Right lobe of liver (tissue), 6 donors: ENCODE results near the gene ACTL6B. TPM values are rescaled to one million over a fixed set of nuclear protein-coding genes. Genes with fewer than 3 reads are reported as not detected.
A peak's percentile ranks its signal among the peaks of the same experiment; 100 is the strongest.
"Not testable (repeated sequence)": the region's sequence is repeated elsewhere in the genome, so short reads cannot be mapped to it uniquely, and the experiment has no call there.

Source experiments
- ATAC-seq, 4 donors: fragments of 200-7000 bp; cut with Tn5 transposase; one replicate each; pipeline ENCODE4 v1.9.1; 2020; ENCODE audit warnings: mild to moderate bottlenecking in 4 of 4, moderate library complexity in 4 of 4
- DNase-seq, 3 donors: peaks; one replicate each; pipeline ENCODE4 v3.0.0-alpha.2; 2020
- H3K27ac ChIP-seq, 3 donors: fragments of 200-600 bp; one replicate each; pipeline ENCODE4 v1.8.0; 2022
- H3K27me3 ChIP-seq, 2 donors: fragments of 200-600 bp; one replicate each; pipeline ENCODE4 v1.8.0; 2022
- H3K36me3 ChIP-seq, 4 donors: fragments of 200-600 bp; sonication (generic) in 1 of 4; one replicate each; pipeline versions ENCODE4 v1.5.1 to v1.8.0; 2017 to 2022; ENCODE audit warnings: control low read depth in 1 of 4
- H3K4me1 ChIP-seq, 4 donors: fragments of 200-600 bp; sonication (generic) in 1 of 4; one replicate each; pipeline versions ENCODE4 v1.5.1 to v1.8.0; 2017 to 2022; ENCODE audit warnings: control low read depth in 1 of 4
- H3K4me3 ChIP-seq, 3 donors: fragments of 200-600 bp; one replicate each; pipeline ENCODE4 v1.8.0; 2022
- H3K9me3 ChIP-seq, 4 donors: fragments of 200-600 bp; sonication (generic) in 1 of 4; one replicate each; pipeline versions ENCODE4 v1.5.1 to v1.8.0; 2017 to 2022; ENCODE audit warnings: control low read depth in 1 of 4
- POLR2A ChIP-seq: fragments of 450-650 bp; IDR thresholded peaks from one replicate; pipeline ENCODE4 v1.6.1; 2017; ENCODE audit warnings: antibody characterized with exemption, mild to moderate bottlenecking
- WGBS: methylation state at CpG from one replicate; pipeline ENCODE4 v1.1.6; 2018; ENCODE audit warnings: low coverage, low lambda C conversion rate; ENCODE audit not compliant: insufficient coverage; ENCODE audit errors: missing lambda C conversion rate; 5-methylcytosine and 5-hydroxymethylcytosine counted together
- intact Hi-C, 2 donors: fragments of 100-400 bp; cut with DNase I; formaldehyde crosslinking; loops; one replicate each; pipeline versions ENCODE4 v1.11.2 to v1.14.1; 2022
- total RNA-seq, 6 experiments: library from RNA; depleted of rRNA in 2 of 6; stranded (reverse); fragments of >200 nt in 2 of 6; fragmentation: NEBNext Ultra II Directional in 3 of 6; extraction: Animal tissue kit (Norgen Biotek cat#: 25700) in 3 of 6; gene quantifications; one replicate each; pipeline versions ENCODE4 v1.1.0 to v1.2.4, GENCODE V29; 2016 to 2023
- TF ChIP-seq, protein P1 (sequence below), 4 donors: fragments of 200-600 bp in 3 of 4; fragments of 450-650 bp in 1 of 4; IDR thresholded peaks; one replicate each; pipeline versions ENCODE4 v1.5.1 to v1.8.0; 2016 to 2022; ENCODE audit warnings: antibody characterized with exemption in 4 of 4, mild to moderate bottlenecking in 2 of 4
- donor health status: DM: no; HTN: yes; CAD: no.
- donor health status: DM: no; HTN: no; CAD: no.
- donor health status: DM: no; HTN: no; CAD: no.
- donor health status: DM: no; HTN: yes; CAD: no.
- donor health status: DM: no; HTN: yes; CAD: no.

Gene ACTL6B
- total RNA-seq, 6 experiments from 2014 or later = not detected

GRCh38 chr7:100668069-100668449 lies 11.8 kb upstream of the ACTL6B start:
- Histone ChIP-seq H3K9me3 (no peaks in the 10 kb centered on the region), H3K27me3 (no peaks in the 10 kb centered on the region), H3K4me3 (no peak overlapping the region), H3K36me3 (no peaks in the 10 kb centered on the region), H3K4me1 (no peaks in the 10 kb centered on the region), H3K27ac (no peak overlapping the region)
- no peak for TF ChIP-seq POLR2A
- TF ChIP-seq, protein P1, sequence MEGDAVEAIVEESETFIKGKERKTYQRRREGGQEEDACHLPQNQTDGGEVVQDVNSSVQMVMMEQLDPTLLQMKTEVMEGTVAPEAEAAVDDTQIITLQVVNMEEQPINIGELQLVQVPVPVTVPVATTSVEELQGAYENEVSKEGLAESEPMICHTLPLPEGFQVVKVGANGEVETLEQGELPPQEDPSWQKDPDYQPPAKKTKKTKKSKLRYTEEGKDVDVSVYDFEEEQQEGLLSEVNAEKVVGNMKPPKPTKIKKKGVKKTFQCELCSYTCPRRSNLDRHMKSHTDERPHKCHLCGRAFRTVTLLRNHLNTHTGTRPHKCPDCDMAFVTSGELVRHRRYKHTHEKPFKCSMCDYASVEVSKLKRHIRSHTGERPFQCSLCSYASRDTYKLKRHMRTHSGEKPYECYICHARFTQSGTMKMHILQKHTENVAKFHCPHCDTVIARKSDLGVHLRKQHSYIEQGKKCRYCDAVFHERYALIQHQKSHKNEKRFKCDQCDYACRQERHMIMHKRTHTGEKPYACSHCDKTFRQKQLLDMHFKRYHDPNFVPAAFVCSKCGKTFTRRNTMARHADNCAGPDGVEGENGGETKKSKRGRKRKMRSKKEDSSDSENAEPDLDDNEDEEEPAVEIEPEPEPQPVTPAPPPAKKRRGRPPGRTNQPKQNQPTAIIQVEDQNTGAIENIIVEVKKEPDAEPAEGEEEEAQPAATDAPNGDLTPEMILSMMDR (IDR thresholded peaks at IDR 0.05) = no peak
- DNase-seq (no peak), ATAC-seq (no peak)
- intact Hi-C loops = no loop called here
- 88% methylated on average over 2 of the region's 2 CpGs for WGBS

DNA sequence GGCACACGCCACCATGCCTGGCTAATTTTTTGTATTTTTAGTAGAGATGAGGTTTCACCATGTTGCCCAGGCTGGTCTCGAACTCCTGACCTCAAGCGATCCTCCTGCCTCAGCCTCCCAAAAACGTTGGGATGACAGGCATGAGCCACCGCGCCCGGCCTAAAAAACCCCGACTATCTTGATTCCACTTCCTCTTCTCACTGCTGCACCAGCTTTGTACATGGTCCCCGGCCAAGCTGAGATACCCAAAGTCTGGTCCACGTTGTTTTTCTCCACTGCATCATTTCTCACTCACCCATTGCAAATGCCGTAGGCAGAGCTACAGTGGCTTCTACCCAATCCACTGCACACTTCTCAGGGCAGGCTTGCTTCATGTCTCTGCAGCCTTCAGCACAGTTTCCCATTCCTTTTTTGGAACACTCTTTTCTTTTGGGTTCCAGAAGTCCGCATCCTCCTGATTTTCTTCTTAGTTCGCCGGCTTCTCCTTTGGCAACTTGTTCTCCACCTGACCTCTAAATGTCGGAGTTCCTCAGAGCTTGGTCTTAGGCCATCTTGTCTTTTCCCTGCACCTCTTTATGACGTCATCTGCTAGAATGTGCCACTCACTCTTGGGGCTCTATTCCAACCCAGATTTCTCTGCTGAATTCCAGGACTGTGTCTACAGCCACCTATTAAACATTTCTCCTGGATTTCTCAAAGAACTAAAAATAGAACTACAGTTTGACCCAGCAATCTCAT lies 11.3 kb upstream of the ACTL6B start:
- Histone ChIP-seq H3K36me3 (no peaks in the 10 kb centered on the region), H3K27ac (no peak overlapping the region), H3K4me3 (no peak overlapping the region), H3K9me3 (no peaks in the 10 kb centered on the region), H3K4me1 (no peaks in the 10 kb centered on the region), H3K27me3 (no peaks in the 10 kb centered on the region)
- ATAC-seq (no peak), DNase-seq (no peak)
- TF ChIP-seq, protein P1 (IDR thresholded peaks at IDR 0.05) = no peak
- TF ChIP-seq POLR2A = no peak
- intact Hi-C loops = no loop called here
- WGBS = 81% methylated on average over 10 of the region's 16 CpGs

- WGBS = 85% methylated on average over 5 of the region's 5 CpGs
Measured at GRCh38 chr7:100665168-100665726, 9.0 kb upstream of the ACTL6B start.

GRCh38 chr7:100662194-100662776 lies 6.0 kb upstream of the ACTL6B start:
- 69% methylated on average over 12 of the region's 12 CpGs for WGBS
- peak in 2 of 4 donors; percentile 26 to 33 for ATAC-seq
- H3K9me3 ChIP-seq, H3K27me3 ChIP-seq, intact Hi-C loops, H3K4me1 ChIP-seq, H3K27ac ChIP-seq, H3K36me3 ChIP-seq, H3K4me3 ChIP-seq: not testable (repeated sequence)
- peak in 2 of 3 donors; percentile 56 to 58 for DNase-seq

More at GRCh38 chr7:100665168-100665726, 9.0 kb upstream of the ACTL6B start:
- no peak for TF ChIP-seq POLR2A
- TF ChIP-seq, protein P1 (IDR thresholded peaks at IDR 0.05) = no peak
- H3K27me3 ChIP-seq = no peaks in the 10 kb centered on the region
- DNase-seq = no peak
- no peaks in the 10 kb centered on the region for H3K36me3 ChIP-seq
- H3K27ac ChIP-seq = no peak overlapping the region
- no peak overlapping the region for H3K4me3 ChIP-seq
- H3K4me1 ChIP-seq = no peaks in the 10 kb centered on the region
- no peak for ATAC-seq
- no peaks in the 10 kb centered on the region for H3K9me3 ChIP-seq
- intact Hi-C loops = no loop called here
